CD14-positive monocyte (primary cell): Measurements from ENCODE around the gene SPATS2L. TPM values are rescaled to one million over a fixed set of nuclear protein-coding genes. Genes with fewer than 3 reads are reported as not detected.

ENCODE experiments used
- DNase-seq, 3 donors: peaks; one replicate each; pipeline ENCODE4 v3.0.0-alpha.2; 2011 to 2022
- H2AFZ ChIP-seq: 2 replicates; pipeline ENCODE4 v1.6.0; 2012; ENCODE audit warnings: mild to moderate bottlenecking, low read depth, low read length, inconsistent platforms; ENCODE audit not compliant: insufficient read depth, poor library complexity, severe bottlenecking
- H3K27ac ChIP-seq, 2 donors: 1 replicate in 1 of 2; 2 replicates in 1 of 2; pipeline ENCODE4 v1.5.1; 2012 to 2013; ENCODE audit warnings: low read length in 2 of 2, control low read depth in 1 of 2, inconsistent platforms in 1 of 2, low read depth in 1 of 2, mild to moderate bottlenecking in 1 of 2
- H3K27me3 ChIP-seq, 2 donors: one replicate each; pipeline versions ENCODE4 v1.6.0 to v1.6.1; 2011 to 2013; ENCODE audit warnings: low read length in 2 of 2; ENCODE audit not compliant: control insufficient read depth in 2 of 2, insufficient read depth in 2 of 2
- H3K36me3 ChIP-seq, 2 donors: replicated peaks in 1 of 2; 1 replicate in 1 of 2; 2 replicates in 1 of 2; pipeline versions ENCODE4 v1.5.1 to v1.6.1; 2012 to 2013; ENCODE audit warnings: low read length in 2 of 2, control low read depth in 1 of 2, inconsistent platforms in 1 of 2, mild to moderate bottlenecking in 1 of 2; ENCODE audit not compliant: insufficient read depth in 2 of 2, control insufficient read depth in 1 of 2
- H3K4me1 ChIP-seq, 2 donors: 1 replicate in 1 of 2; 2 replicates in 1 of 2; pipeline versions ENCODE4 v1.5.1 to v1.6.1; 2012 to 2013; ENCODE audit warnings: low read length in 2 of 2, control low read depth in 1 of 2, inconsistent platforms in 1 of 2, mild to moderate bottlenecking in 1 of 2, moderate library complexity in 1 of 2; ENCODE audit not compliant: insufficient read depth in 2 of 2, control insufficient read depth in 1 of 2
- H3K4me2 ChIP-seq: replicated peaks from 2 replicates; pipeline ENCODE3; 2012; ENCODE audit warnings: low read length, moderate library complexity, mild to moderate bottlenecking; ENCODE audit not compliant: poor library complexity, severe bottlenecking; ENCODE audit errors: extremely low read depth
- H3K4me3 ChIP-seq, 3 experiments: fragments of 200-600 bp in 1 of 3; sonication (generic) in 1 of 3; replicated peaks in 1 of 3; 1 replicate in 2 of 3; 2 replicates in 1 of 3; pipeline ENCODE4 v1.5.1; 2011 to 2013; ENCODE audit warnings: low read length in 3 of 3, mild to moderate bottlenecking in 3 of 3, control low read depth in 2 of 3, low read depth in 2 of 3, inconsistent platforms in 1 of 3, moderate library complexity in 1 of 3
- H3K79me2 ChIP-seq: 2 replicates; pipeline ENCODE4 v1.6.0; 2012; ENCODE audit warnings: mild to moderate bottlenecking, control low read depth, inconsistent platforms, low read length, moderate library complexity; ENCODE audit not compliant: insufficient read depth
- H3K9ac ChIP-seq: 2 replicates; pipeline ENCODE4 v1.6.0; 2017; ENCODE audit warnings: low read length, mild to moderate bottlenecking; ENCODE audit not compliant: insufficient read depth, poor library complexity, severe bottlenecking
- H3K9me3 ChIP-seq, 2 donors: replicated peaks in 1 of 2; 1 replicate in 1 of 2; 2 replicates in 1 of 2; pipeline versions ENCODE4 v1.5.1 to v1.6.1; 2012 to 2013; ENCODE audit warnings: low read length in 2 of 2, control low read depth in 1 of 2; ENCODE audit not compliant: control insufficient read depth in 1 of 2, insufficient read depth in 1 of 2
- H4K20me1 ChIP-seq: 2 replicates; pipeline ENCODE4 v1.6.0; 2012; ENCODE audit warnings: mild to moderate bottlenecking, low read length, control low read depth, moderate library complexity; ENCODE audit not compliant: insufficient read depth
- H3K27ac Mint-ChIP-seq, 7 donors: one replicate each; pipeline ENCODE4 v1.8.0; 2020; ENCODE audit warnings: mild to moderate bottlenecking in 7 of 7, mixed read lengths in 7 of 7, moderate library complexity in 6 of 7, inconsistent platforms in 2 of 7
- H3K27me3 Mint-ChIP-seq, 3 donors: one replicate each; pipeline ENCODE4 v1.8.0; 2021 to 2022; ENCODE audit warnings: low read depth in 3 of 3, mild to moderate bottlenecking in 3 of 3, mixed read lengths in 3 of 3, moderate library complexity in 3 of 3, inconsistent platforms in 1 of 3
- H3K36me3 Mint-ChIP-seq, 2 donors: one replicate each; pipeline ENCODE4 v1.8.0; 2020; ENCODE audit warnings: mixed read lengths in 2 of 2, inconsistent platforms in 1 of 2, mild to moderate bottlenecking in 1 of 2
- H3K4me1 Mint-ChIP-seq: one replicate; pipeline ENCODE4 v1.8.0; 2020; ENCODE audit warnings: mild to moderate bottlenecking, mixed read lengths
- H3K4me3 Mint-ChIP-seq, 2 donors: one replicate each; pipeline ENCODE4 v1.8.0; 2020; ENCODE audit warnings: mild to moderate bottlenecking in 2 of 2, mixed read lengths in 2 of 2, moderate library complexity in 1 of 2
- H3K9me3 Mint-ChIP-seq, 7 donors: one replicate each; pipeline ENCODE4 v1.8.0; 2020 to 2022; ENCODE audit warnings: mixed read lengths in 7 of 7, mild to moderate bottlenecking in 6 of 7, moderate library complexity in 6 of 7, inconsistent platforms in 2 of 7
- WGBS: methylation state at CpG from one replicate; pipeline ENCODE4 v1.1.5; 2013; ENCODE audit warnings: missing lambda C conversion rate; ENCODE audit not compliant: insufficient coverage; 5-methylcytosine and 5-hydroxymethylcytosine counted together
- intact Hi-C, 2 donors: fragments of 100-400 bp; cut with micrococcal nuclease; formaldehyde crosslinking; loops; one replicate each; pipeline versions ENCODE4 v1.15.0 to v1.15.1; 2023
- polyA plus RNA-seq, 3 donors: library from polyadenylated mRNA; depleted of rRNA in 1 of 3; unstranded in 2 of 3; stranded (reverse) in 1 of 3; fragments of 300-500 nt in 2 of 3; fragments of >200 nt in 1 of 3; fragmentation: Illumina TruSeq in 2 of 3; gene quantifications; 1 replicate in 2 of 3; 2 replicates in 1 of 3; pipeline ENCODE4 v1.2.3, GENCODE V29; 2012 to 2021
- TF ChIP-seq, protein P1 (sequence below): fragments of 200-600 bp; IDR thresholded peaks from one replicate; pipeline ENCODE4 v1.8.0; 2022; ENCODE audit warnings: antibody characterized with exemption, mild to moderate bottlenecking

The SPATS2L gene
- polyA plus RNA-seq, 3 donors: 2.7 to 5.2 (median 3.2) TPM

DNA sequence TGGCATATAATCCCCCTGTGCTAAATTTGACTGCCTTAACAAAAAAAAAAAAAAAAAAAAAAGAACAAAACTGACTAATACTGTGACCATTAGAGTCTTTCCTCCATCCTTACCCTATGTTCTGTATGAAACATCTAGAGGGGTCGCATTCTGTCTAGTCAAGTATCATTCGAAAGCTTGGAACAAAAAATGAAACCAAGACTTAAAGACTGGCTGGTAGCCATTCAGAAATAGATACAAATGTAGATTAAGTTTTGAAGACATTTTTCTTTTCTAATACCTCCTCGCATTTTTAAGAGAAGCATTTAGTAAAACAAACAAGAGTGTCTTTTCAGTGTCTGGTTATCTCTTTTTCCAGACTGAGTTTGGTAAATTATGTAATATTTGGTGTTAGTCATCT is 66.7 kb downstream of the SPATS2L start:
- H3K9me3 ChIP-seq: no peaks in the 10 kb centered on the region
- WGBS: no CpG with 5 or more reads among the region's 3 CpGs
- H3K27ac Mint-ChIP-seq: no peak overlapping the region
- no peak overlapping the region for H3K9ac ChIP-seq
- peaks cover 23% of the 10 kb centered on the region for H3K4me1 Mint-ChIP-seq
- no peaks in the 10 kb centered on the region for H3K79me2 ChIP-seq
- H3K27me3 ChIP-seq: no peaks in the 10 kb centered on the region
- H3K4me3 Mint-ChIP-seq: no peak overlapping the region
- H3K36me3 ChIP-seq: no peaks in the 10 kb centered on the region
- H3K27ac ChIP-seq: no peak overlapping the region
- no peaks in the 10 kb centered on the region for H3K36me3 Mint-ChIP-seq
- no peak overlapping the region for H2AFZ ChIP-seq
- intact Hi-C loops: no loop called here
- no peak for DNase-seq
- peaks cover 0 to 2% (median 0%) of the 10 kb centered on the region in 7 donors for H3K9me3 Mint-ChIP-seq
- H3K27me3 Mint-ChIP-seq: no peaks in the 10 kb centered on the region
- H3K4me3 ChIP-seq: no peak overlapping the region
- peaks cover 10 to 15% of the 10 kb centered on the region in 2 donors for H3K4me1 ChIP-seq
- no peaks in the 10 kb centered on the region for H4K20me1 ChIP-seq
- TF ChIP-seq, protein P1, sequence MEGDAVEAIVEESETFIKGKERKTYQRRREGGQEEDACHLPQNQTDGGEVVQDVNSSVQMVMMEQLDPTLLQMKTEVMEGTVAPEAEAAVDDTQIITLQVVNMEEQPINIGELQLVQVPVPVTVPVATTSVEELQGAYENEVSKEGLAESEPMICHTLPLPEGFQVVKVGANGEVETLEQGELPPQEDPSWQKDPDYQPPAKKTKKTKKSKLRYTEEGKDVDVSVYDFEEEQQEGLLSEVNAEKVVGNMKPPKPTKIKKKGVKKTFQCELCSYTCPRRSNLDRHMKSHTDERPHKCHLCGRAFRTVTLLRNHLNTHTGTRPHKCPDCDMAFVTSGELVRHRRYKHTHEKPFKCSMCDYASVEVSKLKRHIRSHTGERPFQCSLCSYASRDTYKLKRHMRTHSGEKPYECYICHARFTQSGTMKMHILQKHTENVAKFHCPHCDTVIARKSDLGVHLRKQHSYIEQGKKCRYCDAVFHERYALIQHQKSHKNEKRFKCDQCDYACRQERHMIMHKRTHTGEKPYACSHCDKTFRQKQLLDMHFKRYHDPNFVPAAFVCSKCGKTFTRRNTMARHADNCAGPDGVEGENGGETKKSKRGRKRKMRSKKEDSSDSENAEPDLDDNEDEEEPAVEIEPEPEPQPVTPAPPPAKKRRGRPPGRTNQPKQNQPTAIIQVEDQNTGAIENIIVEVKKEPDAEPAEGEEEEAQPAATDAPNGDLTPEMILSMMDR: no peak
- H3K4me2 ChIP-seq: no peak overlapping the region

DNA sequence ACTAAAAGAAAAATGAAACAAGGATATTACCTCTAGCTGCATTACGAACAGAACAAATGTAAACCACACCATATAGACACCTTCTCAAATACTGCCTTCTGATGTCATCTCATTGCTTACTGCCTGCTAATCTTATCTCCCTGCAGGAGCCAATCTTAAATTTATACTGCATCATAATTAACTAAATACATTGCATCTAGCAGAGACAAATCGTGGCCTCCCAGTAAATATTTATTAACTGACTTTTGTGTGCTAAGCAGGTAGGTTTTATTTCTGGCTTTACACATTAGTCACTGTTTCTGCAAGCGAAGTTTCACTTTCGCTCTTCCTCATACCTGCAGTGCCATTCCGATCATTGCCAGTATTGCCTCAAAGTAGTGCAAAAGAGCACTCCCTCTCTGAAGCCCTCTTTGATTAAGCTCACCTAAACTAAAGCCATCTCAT is 67.5 kb downstream of the SPATS2L start:
- TF ChIP-seq, protein P1: no peak
- Mint-ChIP-seq H3K27ac (peak overlapping the region in 1 of 7 donors; percentile 26), H3K4me1 (peaks cover 23% of the 10 kb centered on the region), H3K27me3 (peaks cover 0 to 1% (median under 1%) of the 10 kb centered on the region in 3 donors), H3K9me3 (peaks cover 0 to 2% (median 0%) of the 10 kb centered on the region in 7 donors), H3K4me3 (peak overlapping the region in 1 of 2 donors; percentile 82), H3K36me3 (no peaks in the 10 kb centered on the region)
- no peaks in the 10 kb centered on the region for H4K20me1 ChIP-seq
- no peak overlapping the region for H3K27ac ChIP-seq
- no peaks in the 10 kb centered on the region for H3K9me3 ChIP-seq
- peaks cover 10 to 15% of the 10 kb centered on the region in 2 donors for H3K4me1 ChIP-seq
- no peaks in the 10 kb centered on the region for H3K79me2 ChIP-seq
- peak overlapping the region; percentile 40 for H3K4me2 ChIP-seq
- peak overlapping the region; percentile 31 for H2AFZ ChIP-seq
- no peak overlapping the region for H3K9ac ChIP-seq
- H3K4me3 ChIP-seq: peak overlapping the region in 2 of 3 experiments; percentile 19 to 43
- intact Hi-C loops: no loop called here
- no peaks in the 10 kb centered on the region for H3K36me3 ChIP-seq
- DNase-seq: peak in 2 of 3 donors; percentile 4 to 13
- no peaks in the 10 kb centered on the region for H3K27me3 ChIP-seq
- WGBS: no CpG with 5 or more reads among the region's 5 CpGs
